ENCODE data around the gene PIK3CA.
"Not testable (repeated sequence)": the region's sequence is repeated elsewhere in the genome, so short reads cannot be mapped to it uniquely, and the experiment has no call there.

The PIK3CA gene

DNA sequence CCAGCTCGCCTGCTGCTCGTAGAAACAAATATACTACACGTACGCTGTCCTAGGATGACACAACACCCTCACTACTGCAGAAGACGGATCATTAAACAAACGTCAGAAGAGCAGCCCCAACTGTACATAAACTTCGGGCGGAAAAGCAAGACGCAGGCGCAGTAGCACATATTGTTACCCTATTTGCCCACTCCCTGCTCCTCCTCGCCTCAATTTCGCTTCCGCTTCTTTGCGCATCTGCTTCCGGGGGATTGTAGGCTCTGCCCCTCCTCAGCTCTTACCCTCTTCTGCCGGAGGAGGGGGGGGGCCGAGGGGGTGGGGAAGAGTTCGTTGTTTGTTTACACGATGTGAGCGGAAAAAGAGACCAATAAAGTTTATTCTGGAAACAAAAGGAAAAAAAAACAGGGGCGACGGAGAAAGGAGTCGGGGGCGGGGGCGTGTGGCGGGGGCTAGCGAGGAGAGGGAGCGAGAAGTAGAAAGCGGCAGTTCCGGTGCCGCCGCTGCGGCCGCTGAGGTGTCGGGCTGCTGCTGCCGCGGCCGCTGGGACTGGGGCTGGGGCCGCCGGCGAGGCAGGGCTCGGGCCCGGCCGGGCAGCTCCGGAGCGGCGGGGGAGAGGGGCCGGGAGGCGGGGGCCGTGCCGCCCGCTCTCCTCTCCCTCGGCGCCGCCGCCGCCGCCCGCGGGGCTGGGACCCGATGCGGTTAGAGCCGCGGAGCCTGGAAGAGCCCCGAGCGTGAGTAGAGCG is at the start of gene PIK3CA:
PIK3CA (plus strand) TSS at position 485 of the 743 bp plus-strand sequence. CDS start 50,469 bp downstream, outside the sequence.
- FAIRE-seq, result peak; percentile 92

- no peak for FAIRE-seq
Measured at GRCh38 chr3:179098388-179099077, 49.6 kb upstream of the PIK3CA start.

DNA sequence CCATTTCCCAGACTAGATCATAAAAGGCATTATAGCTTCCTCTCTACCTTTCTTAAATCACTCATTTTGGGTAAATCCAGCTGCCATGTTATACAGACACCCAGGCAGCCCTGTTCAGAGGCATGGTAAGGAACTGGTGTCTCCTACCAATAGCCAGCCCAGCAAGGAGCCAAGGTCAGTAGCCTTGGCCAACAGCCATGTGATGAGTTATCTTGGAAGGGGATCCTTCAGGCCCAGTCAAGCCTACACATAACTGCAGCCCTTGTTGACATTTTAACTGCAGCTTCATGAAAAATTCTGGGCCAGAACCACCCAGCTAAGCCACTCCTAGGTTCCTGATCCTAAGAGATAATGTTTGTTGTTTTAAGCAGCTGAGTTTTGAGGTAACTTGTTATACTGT is 47.5 kb upstream of the PIK3CA start:
- no peak for FAIRE-seq

- FAIRE-seq, result no peak
Measured at GRCh38 chr3:179105881-179106280, 42.3 kb upstream of the PIK3CA start.

GRCh38 chr3:179107617-179108016 is 40.5 kb upstream of the PIK3CA start:
- no peak for FAIRE-seq

DNA sequence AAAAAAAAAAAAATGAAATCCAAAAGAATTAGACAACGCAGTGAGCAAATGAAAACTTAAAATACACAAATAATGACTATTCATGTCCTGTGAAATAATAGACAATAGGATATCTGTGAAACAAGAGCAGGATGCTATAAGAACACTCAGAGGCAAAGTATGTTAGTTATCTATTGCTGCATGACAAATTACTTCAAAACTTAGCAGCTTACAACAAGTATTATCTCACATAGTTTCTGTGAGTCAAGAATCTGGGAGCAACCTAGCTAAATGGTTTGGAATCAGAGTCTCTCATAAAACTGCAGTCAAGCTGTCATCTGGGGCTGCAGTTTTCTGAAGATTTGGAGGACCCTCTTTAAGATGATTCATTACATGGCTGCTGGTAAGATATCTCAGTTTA is 40.1 kb upstream of the PIK3CA start:
- no peak for FAIRE-seq

DNA sequence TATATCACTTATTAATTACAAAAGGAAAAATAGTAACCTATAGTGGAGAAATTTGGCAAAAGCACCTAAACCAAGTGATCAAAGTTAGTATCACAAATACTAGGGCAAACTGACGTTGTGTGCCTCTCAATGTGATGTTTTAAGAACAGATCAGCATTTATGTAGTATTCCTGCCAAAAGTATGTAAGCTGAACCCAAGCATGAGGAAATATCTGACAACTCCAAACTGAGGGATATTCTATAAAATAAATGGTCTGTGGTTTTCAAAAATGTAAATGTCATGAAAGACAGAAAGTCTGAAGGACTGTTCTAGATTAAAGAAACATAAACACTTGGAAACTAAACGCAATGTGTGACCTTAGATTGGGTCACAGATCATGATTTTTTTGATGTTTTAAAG is 34.3 kb upstream of the PIK3CA start:
- no peak for FAIRE-seq

- FAIRE-seq, result not testable (repeated sequence)
Measured at GRCh38 chr3:179115444-179115843, 32.7 kb upstream of the PIK3CA start.

DNA sequence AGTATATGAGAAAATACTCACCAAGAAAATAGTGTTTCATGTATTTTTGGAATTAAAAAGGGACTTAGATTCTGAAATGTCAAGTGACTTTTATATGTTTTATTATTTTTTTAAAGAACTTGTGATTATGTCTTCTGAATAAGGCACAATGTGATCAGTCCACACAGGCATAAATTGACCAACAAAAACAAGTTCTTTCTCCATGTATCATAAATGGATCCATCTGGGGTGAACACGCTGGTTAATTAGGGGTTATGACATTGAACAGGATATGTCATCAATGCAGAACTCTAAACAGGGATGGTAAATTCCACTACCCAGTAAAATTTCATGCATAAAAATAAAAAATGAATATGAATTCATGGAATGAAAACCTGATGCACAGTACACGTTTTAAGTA is 31.3 kb upstream of the PIK3CA start:
- no peak for FAIRE-seq

- not testable (repeated sequence) for FAIRE-seq
Measured at GRCh38 chr3:179132191-179132890, 15.8 kb upstream of the PIK3CA start.

DNA sequence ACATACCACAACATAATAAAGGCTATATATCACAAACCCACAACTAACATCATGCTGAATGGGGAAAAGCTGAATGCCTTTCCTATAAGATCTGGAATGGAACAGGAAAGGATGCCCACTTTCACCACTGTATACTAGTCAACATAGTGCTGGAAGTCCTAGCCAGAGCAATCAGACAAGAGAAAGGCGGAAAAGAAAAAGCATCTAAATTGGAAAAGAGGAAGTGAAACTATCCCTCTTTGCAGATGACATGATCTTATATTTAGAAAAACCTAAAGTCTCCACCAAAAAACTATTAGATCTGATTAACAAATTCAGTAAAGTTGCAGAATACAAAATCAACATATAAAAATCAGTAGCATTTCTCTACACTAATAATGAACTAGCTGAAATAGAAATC is 14.6 kb upstream of the PIK3CA start:
- no peak for FAIRE-seq

DNA sequence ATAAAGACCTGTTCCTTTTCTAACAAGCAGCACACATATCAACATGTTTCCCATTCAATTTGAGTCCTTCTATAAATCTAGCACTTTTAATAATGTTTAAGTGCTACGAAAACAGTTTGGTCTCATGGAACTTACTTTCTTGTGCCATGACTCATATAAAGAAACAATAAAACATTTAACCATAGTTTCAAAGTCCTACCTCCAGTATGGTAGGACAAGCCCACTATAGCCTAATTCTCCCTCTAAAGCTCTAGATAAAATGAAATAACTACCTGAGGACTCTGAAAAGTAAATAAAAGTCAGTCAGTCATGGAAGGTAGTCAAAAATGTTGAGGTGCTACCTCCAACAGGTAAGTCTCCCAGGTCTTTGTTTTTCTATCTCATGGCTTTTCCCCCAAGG is 12.0 kb upstream of the PIK3CA start:
- no peak for FAIRE-seq

DNA sequence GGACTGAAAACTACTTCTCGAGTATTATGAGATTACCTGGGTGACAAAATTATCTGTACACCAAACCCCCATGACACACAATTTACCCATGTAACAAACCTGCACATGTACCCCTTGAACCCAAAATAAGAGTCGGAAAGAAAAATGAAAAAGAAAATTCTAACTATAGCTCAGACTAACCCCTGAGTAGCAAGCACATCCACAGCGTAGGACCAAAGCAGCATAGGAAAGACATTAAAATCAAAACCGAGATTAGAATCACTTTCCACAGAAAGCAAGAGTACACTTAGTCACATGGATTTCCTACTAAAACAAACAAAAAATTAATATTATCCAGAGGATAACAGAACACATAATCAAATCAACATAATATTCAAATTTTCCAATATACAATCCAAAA is 6.3 kb upstream of the PIK3CA start:
- no peak for FAIRE-seq

DNA sequence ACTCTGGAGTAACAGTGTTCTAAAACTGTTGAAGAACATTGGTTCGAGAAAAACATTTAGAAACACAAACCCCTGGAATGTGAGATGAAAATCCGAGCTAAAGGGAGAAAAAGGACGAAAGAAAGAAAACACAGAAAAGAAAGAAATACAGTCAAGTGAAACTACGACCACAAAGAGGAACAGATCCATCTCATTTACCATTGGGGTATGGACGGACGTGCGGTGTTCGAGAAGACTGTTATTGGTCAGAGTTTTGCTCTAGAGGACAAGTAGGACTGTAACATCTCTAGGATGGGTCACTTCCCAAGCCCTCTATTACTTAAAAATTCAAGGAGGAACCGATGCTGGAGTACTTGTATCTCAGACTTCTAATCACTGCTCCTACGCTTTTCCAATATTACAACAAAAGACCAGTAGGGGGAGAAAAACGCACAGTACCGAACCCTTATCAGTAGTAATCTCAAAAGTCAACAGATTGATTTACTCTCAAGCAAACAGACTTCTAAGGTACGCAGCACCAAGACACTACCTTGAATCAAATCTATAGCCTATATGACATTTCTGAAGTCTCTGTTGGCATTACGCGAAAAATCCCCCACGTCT is 1.1 kb upstream of the PIK3CA start:
- peak; percentile 85 for FAIRE-seq

DNA sequence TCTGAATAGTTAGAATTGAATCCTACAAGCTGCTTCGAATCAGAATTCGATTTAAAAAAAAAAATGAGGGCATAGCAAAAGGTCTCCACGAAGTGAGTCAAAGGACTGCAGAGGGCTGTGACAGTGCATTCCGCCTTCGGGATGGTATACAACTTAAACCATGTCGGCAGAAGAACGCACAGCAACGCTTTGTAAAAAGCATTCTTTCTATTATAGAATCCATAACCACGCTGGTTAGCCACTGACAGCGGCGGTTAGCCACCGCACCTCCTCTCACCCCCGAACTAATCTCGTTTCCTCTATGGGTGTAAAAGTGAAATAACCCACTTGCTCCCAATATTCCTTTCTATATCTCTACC is 664 bp upstream of the PIK3CA start:
- no peak for FAIRE-seq

DNA sequence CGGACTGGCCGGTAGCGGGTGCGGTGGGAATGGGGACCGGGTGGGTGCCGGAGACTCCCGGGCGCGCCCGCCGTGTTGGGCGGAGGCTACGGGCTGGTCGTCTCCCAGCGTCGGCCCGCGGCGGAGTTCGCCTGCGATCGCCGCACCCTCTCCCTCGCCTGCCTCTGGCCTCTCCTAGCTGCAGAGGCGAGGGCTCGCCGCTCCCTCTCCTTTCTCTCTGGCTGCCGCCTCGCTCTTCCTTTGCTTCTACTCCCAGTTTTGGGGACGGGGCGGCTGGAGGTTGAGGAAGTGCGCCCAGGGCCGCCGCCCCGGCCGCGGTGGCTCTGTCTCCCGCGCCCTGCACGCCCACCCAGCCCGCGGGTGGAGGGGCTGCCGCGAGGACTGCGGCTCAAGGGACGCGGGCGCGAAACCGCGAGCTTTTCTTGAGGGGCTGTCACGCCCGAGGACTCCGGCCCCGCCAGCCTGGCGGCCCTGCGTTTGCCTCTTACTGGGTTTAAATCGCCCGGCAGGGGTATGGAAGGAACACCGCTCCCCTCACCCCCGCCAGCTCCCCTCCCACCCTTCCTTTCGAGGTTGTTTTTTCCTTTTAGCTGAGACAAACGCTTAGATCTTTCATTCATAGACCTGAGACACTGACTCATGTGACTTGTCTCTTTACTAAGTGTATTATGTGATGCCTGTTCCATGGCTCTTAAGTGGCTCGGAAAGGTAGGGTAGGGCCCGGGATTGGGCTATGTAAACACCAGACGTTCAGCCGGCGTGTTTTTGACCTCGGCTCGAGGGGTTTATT is 654 bp downstream of the PIK3CA start:
- no peak for FAIRE-seq

DNA sequence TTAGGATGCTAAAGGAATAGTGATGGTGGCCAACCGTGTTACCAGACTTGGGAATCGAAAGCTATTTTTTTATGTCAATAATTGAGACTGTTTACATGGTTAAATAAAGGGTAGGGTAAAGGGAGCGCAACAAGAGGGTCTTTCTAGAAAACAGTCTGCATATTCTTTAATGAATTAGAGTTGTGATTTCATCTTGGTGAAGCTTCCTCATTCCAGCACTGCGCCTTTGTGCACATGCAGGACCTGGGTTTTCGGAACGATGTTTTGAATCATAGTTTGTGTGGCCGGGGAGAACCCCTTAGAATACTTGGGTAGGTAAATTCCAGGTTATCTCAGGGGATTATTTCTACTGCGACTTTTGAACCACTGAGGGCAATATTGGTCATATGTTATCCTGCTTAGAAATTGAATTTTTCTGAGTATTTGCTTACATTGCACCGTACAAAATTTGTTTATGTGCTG is 1.3 kb downstream of the PIK3CA start:
- FAIRE-seq, result no peak

- FAIRE-seq, result no peak
Measured at GRCh38 chr3:179149951-179150350, 1.8 kb downstream of the PIK3CA start.

- FAIRE-seq, result no peak
Measured at GRCh38 chr3:179150610-179151009, 2.5 kb downstream of the PIK3CA start.

DNA sequence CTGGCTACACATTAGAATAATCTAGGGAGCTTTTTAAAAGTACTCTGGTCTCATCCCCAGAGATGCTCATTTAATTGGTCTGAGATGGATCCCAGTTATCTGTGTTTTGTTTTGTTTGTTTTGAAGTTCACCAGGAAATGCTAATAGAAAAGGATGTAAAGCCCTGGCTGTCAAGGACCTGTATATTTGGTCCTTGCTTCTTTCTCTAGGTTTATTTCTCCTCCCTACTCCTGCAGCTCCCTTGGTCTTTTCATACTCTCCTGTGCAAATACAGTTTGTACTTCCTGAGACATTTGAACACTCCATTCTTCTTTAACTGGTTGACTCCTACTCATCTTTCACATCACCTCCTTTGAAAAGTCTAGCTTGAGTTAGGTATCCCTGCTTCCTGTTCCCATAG is 3.3 kb downstream of the PIK3CA start:
- no peak for FAIRE-seq

DNA sequence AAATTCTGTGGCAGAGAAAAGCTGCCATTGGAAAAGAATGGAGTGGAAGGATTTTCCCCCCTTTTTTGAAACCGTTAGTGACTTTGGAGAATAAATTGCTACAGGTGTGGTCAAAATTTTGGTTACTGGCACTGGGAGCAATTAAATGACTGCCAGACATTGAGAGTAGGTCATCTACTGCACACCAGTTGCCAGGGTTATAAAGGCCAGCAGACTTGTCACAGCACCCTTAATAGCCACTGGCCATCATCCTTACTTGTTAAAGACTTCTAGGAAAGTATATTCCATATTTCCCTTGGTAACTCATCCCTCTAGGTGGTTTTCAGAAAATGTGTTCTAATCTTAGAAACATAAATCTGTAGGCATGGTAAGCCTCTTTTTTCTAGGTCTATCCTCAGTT is 8.0 kb downstream of the PIK3CA start:
- FAIRE-seq, result no peak

GRCh38 chr3:179156775-179157174 is 8.6 kb downstream of the PIK3CA start:
- FAIRE-seq, result no peak
